Gastrocnemius medialis (tissue), 4 donors: ENCODE results near the gene CD7.

Experiments used
- POLR2A ChIP-seq, 2 donors: fragments of 450-650 bp; IDR thresholded peaks; one replicate each; pipeline ENCODE4 v1.6.1; 2017; ENCODE audit warnings: antibody characterized with exemption in 2 of 2, mild to moderate bottlenecking in 2 of 2, moderate library complexity in 2 of 2
- TF ChIP-seq, protein P1 (sequence below), 5 experiments: fragments of 450-650 bp in 3 of 5; fragments of 200-600 bp in 2 of 5; sonication (generic) in 2 of 5; IDR thresholded peaks in 4 of 5; conservative IDR thresholded peaks in 1 of 5; 1 replicate in 4 of 5; 2 replicates in 1 of 5; pipeline ENCODE4 v1.5.1; 2016 to 2019; ENCODE audit warnings: antibody characterized with exemption in 5 of 5, mild to moderate bottlenecking in 3 of 5, moderate library complexity in 3 of 5

DNA sequence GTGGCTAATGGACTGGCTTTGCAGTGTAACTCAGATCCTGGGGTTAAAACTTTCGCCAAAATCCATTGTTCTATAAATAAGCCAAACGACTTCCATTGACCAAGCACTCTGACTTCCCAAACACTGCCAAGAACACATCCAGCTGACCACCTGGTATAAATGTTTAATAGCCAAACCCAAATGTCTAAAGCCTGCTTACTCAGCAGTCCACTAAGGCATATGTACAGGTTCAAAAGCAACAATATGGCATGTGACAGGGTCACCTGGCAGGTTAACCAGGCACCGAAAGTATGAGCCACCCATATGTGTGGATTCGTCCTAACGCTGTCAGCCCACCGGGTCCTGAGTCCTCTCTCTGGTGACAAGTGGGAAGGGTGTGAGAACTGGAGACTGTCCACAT lies 46.0 kb downstream of the CD7 start:
- TF ChIP-seq, protein P1, sequence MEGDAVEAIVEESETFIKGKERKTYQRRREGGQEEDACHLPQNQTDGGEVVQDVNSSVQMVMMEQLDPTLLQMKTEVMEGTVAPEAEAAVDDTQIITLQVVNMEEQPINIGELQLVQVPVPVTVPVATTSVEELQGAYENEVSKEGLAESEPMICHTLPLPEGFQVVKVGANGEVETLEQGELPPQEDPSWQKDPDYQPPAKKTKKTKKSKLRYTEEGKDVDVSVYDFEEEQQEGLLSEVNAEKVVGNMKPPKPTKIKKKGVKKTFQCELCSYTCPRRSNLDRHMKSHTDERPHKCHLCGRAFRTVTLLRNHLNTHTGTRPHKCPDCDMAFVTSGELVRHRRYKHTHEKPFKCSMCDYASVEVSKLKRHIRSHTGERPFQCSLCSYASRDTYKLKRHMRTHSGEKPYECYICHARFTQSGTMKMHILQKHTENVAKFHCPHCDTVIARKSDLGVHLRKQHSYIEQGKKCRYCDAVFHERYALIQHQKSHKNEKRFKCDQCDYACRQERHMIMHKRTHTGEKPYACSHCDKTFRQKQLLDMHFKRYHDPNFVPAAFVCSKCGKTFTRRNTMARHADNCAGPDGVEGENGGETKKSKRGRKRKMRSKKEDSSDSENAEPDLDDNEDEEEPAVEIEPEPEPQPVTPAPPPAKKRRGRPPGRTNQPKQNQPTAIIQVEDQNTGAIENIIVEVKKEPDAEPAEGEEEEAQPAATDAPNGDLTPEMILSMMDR (IDR thresholded peaks at IDR 0.05 in 4 of 5, conservative IDR thresholded peaks at IDR 0.05 in 1 of 5): no peak
- no peak for TF ChIP-seq POLR2A (IDR thresholded peaks at IDR 0.05)
